Frontal cortex (tissue), 1 donor: Measurements from ENCODE around the gene IGSF5. TPM values are rescaled to one million over a fixed set of nuclear protein-coding genes. Genes with fewer than 3 reads are reported as not detected.

Experiments
- total RNA-seq: library from RNA; depleted of rRNA; stranded (reverse); fragments of >200 nt; gene quantifications from one replicate; pipeline ENCODE4 v1.2.3, GENCODE V29; 2014

The IGSF5 gene
- total RNA-seq, 1 donor from 2014 or later: 1.2 TPM

Other genes with a start within 250 kb of the IGSF5 start
- gene B3GALT5, start 132.2 kb upstream of the IGSF5 start, total RNA-seq: 0.41 TPM
- 6.1 TPM for gene PCP4, start 122.3 kb downstream of the IGSF5 start, total RNA-seq